ENCODE results near the gene AFAP1.
A peak's percentile ranks its signal among the peaks of the same experiment; 100 is the strongest.

The AFAP1 gene

DNA sequence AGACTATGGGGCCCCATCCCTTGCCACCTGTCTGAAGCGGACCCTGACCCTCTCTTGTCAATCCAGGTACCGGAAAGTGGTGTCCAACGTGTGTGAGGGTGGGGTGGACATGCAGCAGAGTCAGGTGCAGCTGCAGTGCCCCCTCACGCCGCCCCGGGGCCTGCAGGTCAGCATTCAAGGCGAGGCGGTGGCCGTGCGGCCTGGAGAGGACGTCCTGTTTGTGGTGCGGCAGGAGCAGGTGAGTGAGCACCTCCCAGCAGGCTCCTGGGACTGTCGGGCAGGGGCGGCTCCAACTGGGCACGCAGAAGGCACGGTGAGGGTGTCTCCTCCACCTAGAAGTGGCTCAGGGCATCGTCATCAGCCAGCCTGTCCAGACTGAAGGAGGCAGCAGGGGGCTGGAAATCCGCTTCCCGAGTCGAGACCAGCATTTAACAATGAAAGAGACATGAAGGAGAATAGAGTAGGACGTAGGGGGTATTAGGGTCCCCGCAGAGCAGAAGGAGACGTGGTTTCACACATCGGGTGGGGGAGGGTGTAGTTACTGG lies 221.6 kb downstream of the AFAP1 start:
- Histone ChIP-seq H3K36me3 (peaks cover 0 to 5% (median 0%) of the 10 kb centered on the region in 11 experiments; a peak in 3 of 22 replicates), H3K27ac (no peak overlapping the region), H3K9ac (no peak overlapping the region), H3K27me3 (no peaks in the 10 kb centered on the region), H3K4me1 (peaks cover 28 to 69% (median 49%) of the 10 kb centered on the region in 10 experiments), H3K4me2 (peak overlapping the region in 3 of 11 experiments; percentile 2 to 93 (median 40); a peak in 4 of 22 replicates), H3K4me3 (no peak overlapping the region), H3K9me3 (replicated peaks in 1 of 11) (peaks cover 0 to 6% (median 4%) of the 10 kb centered on the region in 11 experiments; a peak in 10 of 22 replicates), H4K20me1 (peaks cover 0 to 15% (median 0%) of the 10 kb centered on the region in 11 experiments; a peak in 1 of 22 replicates)
- TF ChIP-seq Cebpa-rat (IDR thresholded peaks at IDR 0.05), result no peak

DNA sequence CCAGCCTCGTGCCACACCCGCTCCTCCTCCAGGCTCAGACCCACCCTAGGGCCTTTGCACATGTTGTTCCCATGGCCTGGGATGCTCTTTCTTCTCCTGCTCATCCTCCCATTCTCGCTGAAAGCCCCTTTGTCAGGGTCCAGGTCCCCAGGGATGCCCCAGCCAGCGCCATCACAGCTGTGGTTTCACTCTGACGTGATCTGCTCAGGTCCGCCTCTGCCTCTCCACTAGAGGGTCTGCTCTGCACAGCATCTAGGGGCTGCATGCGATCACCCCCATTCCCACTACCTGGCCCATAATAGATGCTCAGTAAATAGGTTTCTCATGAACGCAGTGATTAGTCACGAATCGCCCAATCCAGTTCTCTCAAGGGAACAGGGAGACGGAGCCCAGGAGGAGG lies 222.5 kb downstream of the AFAP1 start:
- peaks cover 0 to 6% (median 4%) of the 10 kb centered on the region in 11 experiments; a peak in 10 of 22 replicates for H3K9me3 ChIP-seq (replicated peaks in 1 of 11)
- H3K27me3 ChIP-seq, result no peaks in the 10 kb centered on the region
- H3K4me3 ChIP-seq, result no peak overlapping the region
- H3K9ac ChIP-seq, result no peak overlapping the region
- peak overlapping the region in 10 of 11 experiments; percentile 2 to 93 (median 31); a peak in 15 of 22 replicates for H3K4me2 ChIP-seq
- peaks cover 20 to 65% (median 41%) of the 10 kb centered on the region in 10 experiments for H3K4me1 ChIP-seq
- no peak overlapping the region for H3K27ac ChIP-seq
- peaks cover 0 to 5% (median 0%) of the 10 kb centered on the region in 11 experiments; a peak in 3 of 22 replicates for H3K36me3 ChIP-seq
- no peak for TF ChIP-seq Cebpa-rat (IDR thresholded peaks at IDR 0.05)
- H4K20me1 ChIP-seq, result peaks cover 0 to 15% (median 0%) of the 10 kb centered on the region in 11 experiments; a peak in 1 of 22 replicates

DNA sequence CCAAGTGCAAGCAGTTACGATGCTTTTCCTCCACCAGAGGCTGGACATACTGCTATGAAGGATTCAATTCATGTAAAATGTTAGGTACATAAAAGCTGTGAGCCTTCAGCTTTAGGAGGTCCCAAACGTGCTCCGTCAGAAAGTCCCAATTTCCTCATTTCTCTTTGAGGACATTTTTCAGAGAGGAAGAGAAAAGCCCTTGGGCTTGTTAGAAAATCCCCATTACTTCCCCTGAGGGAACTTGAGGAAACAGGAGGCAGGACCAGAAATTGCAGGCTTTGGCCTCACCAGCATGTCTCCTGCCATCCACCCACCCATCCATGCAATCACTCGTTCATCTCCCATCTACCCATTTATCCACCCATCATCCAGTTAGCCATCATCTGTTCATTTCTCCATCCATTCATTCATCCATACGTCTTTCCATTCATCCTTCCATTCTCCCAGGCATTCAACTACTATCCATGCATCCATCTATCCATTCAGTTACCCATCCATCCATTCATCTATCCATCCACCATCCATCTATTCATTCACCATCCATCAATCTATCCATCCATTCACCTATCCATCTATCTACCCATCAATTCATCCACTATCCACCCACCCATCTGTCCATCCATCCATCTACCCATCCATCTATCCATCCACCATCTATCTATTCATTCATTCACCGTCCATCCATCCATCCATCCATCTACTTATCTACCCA lies 223.5 kb downstream of the AFAP1 start:
- Histone ChIP-seq H4K20me1 (peaks cover 0 to 22% (median 0%) of the 10 kb centered on the region in 11 experiments; a peak in 3 of 22 replicates), H3K27me3 (no peaks in the 10 kb centered on the region), H3K36me3 (peaks cover 0 to 5% (median 0%) of the 10 kb centered on the region in 11 experiments; a peak in 3 of 22 replicates), H3K4me2 (peak overlapping the region; percentile 17 to 93 (median 37); a peak in 19 of 22 replicates), H3K4me1 (peaks cover 23 to 62% (median 38%) of the 10 kb centered on the region in 10 experiments), H3K27ac (peak overlapping the region in 1 of 11 experiments; percentile 40; a peak in 1 of 22 replicates), H3K4me3 (peak overlapping the region in 3 of 10 experiments; percentile 9 to 40 (median 37); a peak in 4 of 20 replicates), H3K9ac (peak overlapping the region in 2 of 11 experiments; percentile 29 to 51; a peak in 2 of 22 replicates), H3K9me3 (replicated peaks in 1 of 11) (peaks cover 0 to 6% (median 4%) of the 10 kb centered on the region in 11 experiments; a peak in 10 of 22 replicates)
- TF ChIP-seq Cebpa-rat (IDR thresholded peaks at IDR 0.05), result no peak

DNA sequence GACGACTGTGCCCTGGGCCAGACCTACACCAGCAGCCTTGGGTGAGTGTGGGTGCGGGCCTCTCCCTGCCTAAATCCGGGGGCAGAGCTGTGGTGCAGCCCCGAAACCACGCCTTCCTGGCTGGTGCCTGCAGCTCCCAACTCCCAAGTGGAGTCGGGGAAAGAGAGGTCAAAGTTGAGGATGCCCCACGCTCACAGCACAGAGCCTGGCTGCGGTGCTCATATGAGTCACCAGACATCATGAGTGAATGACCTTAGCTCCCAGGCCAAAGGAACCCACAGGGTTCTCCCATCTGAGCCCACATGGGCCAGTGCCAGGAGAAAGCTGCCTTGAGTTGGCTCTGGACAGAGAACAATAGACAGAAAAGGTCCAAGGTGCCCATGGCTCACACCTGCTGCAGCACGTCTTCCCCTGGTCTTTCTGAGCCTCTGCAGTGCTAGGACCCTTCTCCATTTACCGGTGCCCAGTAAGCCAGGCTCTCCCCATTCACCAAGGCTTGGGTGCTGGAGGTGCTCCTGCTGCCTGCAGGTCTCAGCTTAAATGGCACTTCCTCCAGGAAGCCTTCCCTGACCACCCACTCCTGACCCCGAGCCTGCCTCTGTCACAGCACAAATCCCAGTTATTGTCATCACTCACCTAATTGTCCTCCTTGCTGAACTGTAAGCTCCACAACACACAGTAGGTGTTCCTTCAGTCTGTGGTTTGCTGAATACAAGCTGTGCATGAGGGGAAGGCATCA lies 224.2 kb downstream of the AFAP1 start:
- peak overlapping the region in 3 of 10 experiments; percentile 9 to 40 (median 37); a peak in 5 of 20 replicates for H3K4me3 ChIP-seq
- H3K27me3 ChIP-seq, result no peaks in the 10 kb centered on the region
- peak overlapping the region in 1 of 11 experiments; percentile 40; a peak in 2 of 22 replicates for H3K27ac ChIP-seq
- H3K9ac ChIP-seq, result peak overlapping the region in 2 of 11 experiments; percentile 29 to 51; a peak in 3 of 22 replicates
- no peak for TF ChIP-seq Cebpa-rat (IDR thresholded peaks at IDR 0.05)
- H4K20me1 ChIP-seq, result peaks cover 0 to 27% (median 0%) of the 10 kb centered on the region in 11 experiments; a peak in 3 of 22 replicates
- H3K4me1 ChIP-seq, result peaks cover 30 to 62% (median 43%) of the 10 kb centered on the region in 10 experiments
- peak overlapping the region; percentile 17 to 93 (median 37); a peak in 19 of 22 replicates for H3K4me2 ChIP-seq
- peaks cover 0 to 6% (median 4%) of the 10 kb centered on the region in 11 experiments; a peak in 10 of 22 replicates for H3K9me3 ChIP-seq (replicated peaks in 1 of 11)
- H3K36me3 ChIP-seq, result peaks cover 0 to 5% (median 0%) of the 10 kb centered on the region in 11 experiments; a peak in 3 of 22 replicates

DNA sequence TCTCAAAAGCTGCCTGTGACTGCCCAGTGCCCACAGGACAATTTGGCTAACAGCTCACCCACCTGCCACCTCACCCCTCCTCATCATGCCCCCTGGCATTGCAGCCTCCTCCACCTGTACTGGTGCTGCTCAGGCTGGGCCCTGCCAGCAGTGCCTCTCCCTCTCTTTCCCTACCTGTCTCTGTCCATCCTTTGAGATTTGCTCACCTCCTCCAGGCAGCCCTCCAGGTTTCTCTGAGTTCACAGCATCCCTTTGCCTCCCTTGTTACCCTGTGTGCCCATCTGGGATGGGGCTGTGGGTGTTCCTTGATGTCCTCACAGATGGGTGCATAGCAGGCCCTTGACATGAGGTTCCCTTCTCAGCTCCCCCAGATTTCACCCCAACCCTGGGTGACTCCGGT lies 224.9 kb downstream of the AFAP1 start:
- Histone ChIP-seq H3K4me1 (peaks cover 31 to 65% (median 44%) of the 10 kb centered on the region in 10 experiments), H3K36me3 (peaks cover 0 to 5% (median 0%) of the 10 kb centered on the region in 11 experiments; a peak in 3 of 22 replicates), H3K9ac (peak overlapping the region in 2 of 11 experiments; percentile 29 to 51; a peak in 2 of 22 replicates), H3K27ac (no peak overlapping the region), H3K4me3 (peak overlapping the region in 2 of 10 experiments; percentile 37 to 40; a peak in 4 of 20 replicates), H4K20me1 (peaks cover 0 to 34% (median 0%) of the 10 kb centered on the region in 11 experiments; a peak in 5 of 22 replicates), H3K9me3 (replicated peaks in 1 of 11) (peaks cover 0 to 6% (median 4%) of the 10 kb centered on the region in 11 experiments; a peak in 10 of 22 replicates), H3K4me2 (peak overlapping the region in 3 of 11 experiments; percentile 71 to 93 (median 80); a peak in 6 of 22 replicates), H3K27me3 (no peaks in the 10 kb centered on the region)
- no peak for TF ChIP-seq Cebpa-rat (IDR thresholded peaks at IDR 0.05)

DNA sequence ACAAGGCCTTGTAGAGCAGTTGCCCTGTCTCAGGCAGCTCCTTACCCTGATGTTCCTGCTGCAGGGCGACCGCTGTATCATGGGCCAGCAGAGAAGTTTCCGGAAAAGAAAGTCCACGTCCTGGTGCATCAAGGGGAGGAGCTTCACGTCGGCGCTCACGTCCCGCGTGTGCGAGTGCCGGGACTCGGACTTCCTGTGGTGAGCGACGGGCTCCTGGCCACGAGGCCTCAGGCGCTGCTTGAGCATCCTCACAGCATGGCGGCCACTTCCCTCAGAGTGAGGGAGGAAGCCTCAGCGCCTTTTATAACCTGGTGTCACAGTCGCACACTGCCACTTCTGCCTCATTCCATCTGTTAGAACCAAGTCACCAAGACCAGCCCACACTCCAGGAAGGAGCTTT lies 225.5 kb downstream of the AFAP1 start:
- Histone ChIP-seq H3K9ac (no peak overlapping the region), H3K4me3 (peak overlapping the region in 2 of 10 experiments; percentile 37 to 40; a peak in 3 of 20 replicates), H4K20me1 (peaks cover 0 to 37% (median 0%) of the 10 kb centered on the region in 11 experiments; a peak in 6 of 22 replicates), H3K9me3 (replicated peaks in 1 of 11) (peaks cover 0 to 6% (median 4%) of the 10 kb centered on the region in 11 experiments; a peak in 10 of 22 replicates), H3K27ac (no peak overlapping the region), H3K4me2 (peak overlapping the region in 3 of 11 experiments; percentile 71 to 93 (median 80); a peak in 5 of 22 replicates), H3K36me3 (peaks cover 0 to 5% (median 0%) of the 10 kb centered on the region in 11 experiments; a peak in 3 of 22 replicates), H3K27me3 (no peaks in the 10 kb centered on the region), H3K4me1 (peaks cover 33 to 65% (median 43%) of the 10 kb centered on the region in 10 experiments)
- TF ChIP-seq Cebpa-rat (IDR thresholded peaks at IDR 0.05), result no peak

DNA sequence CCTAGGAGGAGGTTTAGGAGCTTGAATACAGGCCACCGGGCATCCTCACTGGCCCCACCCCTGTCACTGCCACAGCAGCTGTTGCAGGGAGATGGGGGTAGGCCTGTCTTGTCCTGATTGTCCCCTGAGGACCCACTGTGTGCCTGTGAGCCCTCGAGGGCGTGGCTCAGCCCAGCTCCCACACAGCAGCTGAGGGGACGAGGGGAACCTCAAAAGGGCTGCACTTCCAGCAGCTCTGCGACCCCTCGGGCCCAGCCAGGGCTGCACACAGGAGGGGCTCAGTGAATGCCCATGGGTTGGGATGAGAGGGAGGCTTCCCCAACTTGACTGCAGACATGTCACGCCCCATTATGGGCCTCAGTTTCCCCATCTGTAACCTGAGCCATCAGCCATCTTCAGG lies 225.9 kb downstream of the AFAP1 start:
- Histone ChIP-seq H3K4me3 (peak overlapping the region in 2 of 10 experiments; percentile 37 to 40; a peak in 2 of 20 replicates), H3K36me3 (peaks cover 0 to 5% (median 0%) of the 10 kb centered on the region in 11 experiments; a peak in 3 of 22 replicates), H3K4me2 (peak overlapping the region in 3 of 11 experiments; percentile 71 to 93 (median 80); a peak in 5 of 22 replicates), H3K4me1 (peaks cover 33 to 65% (median 44%) of the 10 kb centered on the region in 10 experiments), H3K27me3 (no peaks in the 10 kb centered on the region), H3K27ac (no peak overlapping the region), H3K9me3 (replicated peaks in 1 of 11) (peaks cover 0 to 6% (median 4%) of the 10 kb centered on the region in 11 experiments; a peak in 10 of 22 replicates), H4K20me1 (peaks cover 0 to 37% (median 0%) of the 10 kb centered on the region in 11 experiments; a peak in 6 of 22 replicates), H3K9ac (no peak overlapping the region; a peak in 1 of 22 replicates)
- TF ChIP-seq Cebpa-rat (IDR thresholded peaks at IDR 0.05), result no peak

Data from BLaER1 treated with 17β-estradiol and CSF1 and Interleukin-3, amounts not matched to agents 10 nM and 100 nM (cell line).